Inflammatory macrophage (primary cell): ENCODE measurements around the gene USP47.

ENCODE experiments used
- DNase-seq, 2 donors: peaks; one replicate each; pipeline ENCODE4 v3.0.0-alpha.2; 2020 to 2022

Gene USP47

GRCh38 chr11:11937957-11938356, 96.2 kb downstream of the USP47 start:
- DNase-seq, result no peak

GRCh38 chr11:11940551-11940950, 98.8 kb downstream of the USP47 start:
- no peak for DNase-seq

GRCh38 chr11:11942668-11943067, 100.9 kb downstream of the USP47 start:
- DNase-seq, result no peak

- no peak for DNase-seq
Measured at GRCh38 chr11:11944444-11944843, 102.7 kb downstream of the USP47 start.

- DNase-seq, result no peak
Measured at GRCh38 chr11:11946180-11946579, 104.4 kb downstream of the USP47 start.

- DNase-seq, result no peak
Measured at GRCh38 chr11:11946878-11947277, 105.1 kb downstream of the USP47 start.

- no peak for DNase-seq
Measured at GRCh38 chr11:11947825-11948224, 106.1 kb downstream of the USP47 start.

GRCh38 chr11:11948242-11948947, 106.6 kb downstream of the USP47 start:
- DNase-seq, result no peak

GRCh38 chr11:11949482-11949881, 107.7 kb downstream of the USP47 start:
- no peak for DNase-seq

- DNase-seq, result no peak
Measured at GRCh38 chr11:11952036-11952435, 110.3 kb downstream of the USP47 start.

- no peak for DNase-seq
Measured at GRCh38 chr11:11956006-11956405, 114.2 kb downstream of the USP47 start.

GRCh38 chr11:11958403-11959231, 116.8 kb downstream of the USP47 start:
- DNase-seq, result no peak

GRCh38 chr11:11959601-11960000, 117.8 kb downstream of the USP47 start:
- no peak for DNase-seq

GRCh38 chr11:11960687-11961086, 118.9 kb downstream of the USP47 start:
- DNase-seq, result no peak

GRCh38 chr11:11961399-11962028, 119.7 kb downstream of the USP47 start:
- DNase-seq, result no peak

- no peak for DNase-seq
Measured at GRCh38 chr11:11963067-11963466, 121.3 kb downstream of the USP47 start.

GRCh38 chr11:11963842-11964773, 122.3 kb downstream of the USP47 start:
- DNase-seq, result no peak

- DNase-seq, result no peak
Measured at GRCh38 chr11:11964774-11965150, 123.0 kb downstream of the USP47 start.

GRCh38 chr11:11965192-11965591, 123.4 kb downstream of the USP47 start:
- no peak for DNase-seq

GRCh38 chr11:11965656-11966353, 124.0 kb downstream of the USP47 start:
- DNase-seq, result no peak

GRCh38 chr11:11966354-11966741, 124.6 kb downstream of the USP47 start:
- DNase-seq, result no peak
